Measurements from ENCODE around the gene SWAP70.

The SWAP70 gene

DNA sequence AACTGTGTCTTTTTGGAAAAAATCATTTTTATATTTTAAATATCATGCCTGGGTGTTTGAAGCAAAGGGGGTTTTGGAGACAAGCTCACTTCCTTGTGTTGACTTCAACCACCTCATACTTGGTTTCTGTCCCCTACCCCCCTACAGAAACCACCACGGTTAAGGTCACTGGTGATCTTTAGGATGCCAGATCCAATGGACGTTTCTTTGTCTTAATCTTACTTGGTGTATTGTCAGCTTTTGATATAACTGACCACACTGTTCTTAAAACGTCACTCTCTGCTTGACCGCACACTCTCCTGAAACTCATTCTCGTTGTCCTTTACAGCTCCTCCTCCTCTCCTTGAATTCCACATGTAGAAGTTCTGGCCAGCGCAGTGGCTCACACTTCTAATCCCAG is 34.8 kb upstream of the SWAP70 start:
- no peaks in the 10 kb centered on the region for H3K27me3 Mint-ChIP-seq (ENCODE audit: low read depth)
- no peak overlapping the region for H3K4me3 Mint-ChIP-seq
- peaks cover 16% of the 10 kb centered on the region for H3K9me3 Mint-ChIP-seq
- no peak overlapping the region for H3K27ac Mint-ChIP-seq
- no peaks in the 10 kb centered on the region for H3K36me3 Mint-ChIP-seq (ENCODE audit: low read depth)
- peaks cover 23% of the 10 kb centered on the region for H3K4me1 Mint-ChIP-seq
- no peak for TF ChIP-seq CTCF (IDR thresholded peaks at IDR 0.05; ENCODE audit: unreplicated experiment in 3 of 3)

GRCh38 chr11:9633679-9634078 is 30.2 kb upstream of the SWAP70 start:
- Mint-ChIP-seq H3K9me3 (peaks cover 17% of the 10 kb centered on the region), H3K4me3 (no peak overlapping the region), H3K27me3 (ENCODE audit: low read depth) (no peaks in the 10 kb centered on the region), H3K27ac (no peak overlapping the region), H3K4me1 (no peaks in the 10 kb centered on the region), H3K36me3 (ENCODE audit: low read depth) (no peaks in the 10 kb centered on the region)
- TF ChIP-seq CTCF (IDR thresholded peaks at IDR 0.05; ENCODE audit: unreplicated experiment in 3 of 3) = no peak

GRCh38 chr11:9636691-9637090 is 27.2 kb upstream of the SWAP70 start:
- H3K27me3 Mint-ChIP-seq (ENCODE audit: low read depth) = peaks cover 4% of the 10 kb centered on the region
- peaks cover 17% of the 10 kb centered on the region for H3K9me3 Mint-ChIP-seq
- H3K4me1 Mint-ChIP-seq = no peaks in the 10 kb centered on the region
- no peaks in the 10 kb centered on the region for H3K36me3 Mint-ChIP-seq (ENCODE audit: low read depth)
- H3K4me3 Mint-ChIP-seq = no peak overlapping the region
- H3K27ac Mint-ChIP-seq = no peak overlapping the region
- no peak for TF ChIP-seq CTCF (IDR thresholded peaks at IDR 0.05; ENCODE audit: unreplicated experiment in 3 of 3)

DNA sequence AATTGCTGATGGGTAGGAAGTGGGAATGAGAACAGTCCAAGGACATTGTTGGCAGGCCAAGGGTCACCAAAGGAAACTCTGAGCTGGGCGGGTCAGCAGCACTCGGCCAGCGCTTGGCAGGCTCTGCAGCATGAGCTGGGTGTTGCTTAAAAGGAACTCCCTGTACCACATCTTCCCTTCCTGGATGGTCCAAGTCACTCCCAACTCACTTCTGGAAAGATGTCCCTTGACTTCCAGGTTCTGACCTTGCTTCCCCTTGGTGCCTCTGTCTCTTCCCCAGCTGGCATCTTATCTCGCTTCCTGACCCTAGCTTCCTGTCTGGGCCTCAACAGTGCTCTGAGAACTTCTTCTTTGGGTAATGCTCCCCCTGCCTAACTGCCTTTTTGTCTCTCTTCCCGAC is 24.8 kb upstream of the SWAP70 start:
- Mint-ChIP-seq H3K4me1 (no peaks in the 10 kb centered on the region), H3K4me3 (no peak overlapping the region), H3K27ac (no peak overlapping the region), H3K27me3 (ENCODE audit: low read depth) (peaks cover 4% of the 10 kb centered on the region), H3K9me3 (peaks cover 7% of the 10 kb centered on the region), H3K36me3 (ENCODE audit: low read depth) (no peaks in the 10 kb centered on the region)
- TF ChIP-seq CTCF (IDR thresholded peaks at IDR 0.05; ENCODE audit: unreplicated experiment in 3 of 3) = no peak

DNA sequence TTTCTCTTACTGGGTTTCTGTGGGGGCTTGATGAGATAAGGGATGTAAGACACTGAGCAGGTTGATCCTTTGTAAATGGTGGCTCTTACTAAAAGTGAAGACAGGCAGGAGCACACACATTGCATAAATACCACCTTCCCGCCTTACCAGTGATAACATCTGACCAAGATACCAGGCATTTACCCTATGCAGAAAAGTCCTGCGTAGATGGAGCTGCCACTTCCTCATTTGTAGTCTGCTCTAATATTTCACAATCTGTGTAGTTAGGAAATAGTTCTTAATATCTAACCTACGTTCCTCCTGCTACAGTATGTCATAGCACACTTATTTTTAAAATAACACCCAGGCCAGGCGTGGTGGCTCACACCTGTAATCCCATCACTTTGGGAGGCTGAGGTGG is 23.9 kb upstream of the SWAP70 start:
- H3K4me1 Mint-ChIP-seq = no peaks in the 10 kb centered on the region
- H3K27ac Mint-ChIP-seq = no peak overlapping the region
- no peaks in the 10 kb centered on the region for H3K9me3 Mint-ChIP-seq
- peaks cover 4% of the 10 kb centered on the region for H3K27me3 Mint-ChIP-seq (ENCODE audit: low read depth)
- no peak overlapping the region for H3K4me3 Mint-ChIP-seq
- TF ChIP-seq CTCF (IDR thresholded peaks at IDR 0.05; ENCODE audit: unreplicated experiment in 3 of 3) = no peak
- no peaks in the 10 kb centered on the region for H3K36me3 Mint-ChIP-seq (ENCODE audit: low read depth)

DNA sequence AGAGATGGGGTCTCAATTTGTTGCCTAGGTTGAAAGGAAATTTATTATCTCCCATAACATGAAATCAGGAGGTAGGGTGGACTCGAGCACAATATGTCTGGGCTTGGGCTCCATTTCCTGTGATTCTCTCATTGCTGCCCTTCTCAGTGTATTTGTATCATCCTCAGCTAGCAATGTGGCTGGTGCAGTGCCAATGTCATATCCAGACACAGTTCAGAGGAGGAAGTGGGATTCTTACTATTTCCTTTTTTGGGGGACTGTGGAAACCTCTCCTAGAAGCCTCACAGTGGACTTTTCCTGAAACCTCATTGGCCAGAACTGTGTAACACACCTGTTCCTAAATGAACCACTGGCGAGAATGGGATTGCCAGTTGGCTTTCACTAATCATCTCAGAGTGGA is 21.0 kb upstream of the SWAP70 start:
- H3K36me3 Mint-ChIP-seq (ENCODE audit: low read depth) = no peaks in the 10 kb centered on the region
- peaks cover 2% of the 10 kb centered on the region for H3K9me3 Mint-ChIP-seq
- H3K4me3 Mint-ChIP-seq = no peak overlapping the region
- no peak overlapping the region for H3K27ac Mint-ChIP-seq
- peaks cover 4% of the 10 kb centered on the region for H3K27me3 Mint-ChIP-seq (ENCODE audit: low read depth)
- TF ChIP-seq CTCF (IDR thresholded peaks at IDR 0.05; ENCODE audit: unreplicated experiment in 3 of 3) = no peak
- H3K4me1 Mint-ChIP-seq = no peaks in the 10 kb centered on the region

Data from nephron (organoid).